Activated CD4-positive, alpha-beta T cell treated with anti-CD3 and anti-CD28 coated beads, Interleukin-2, amount 10 ng/mL, durations not matched to agents 7 days and 5 days (primary cell): Measurements from ENCODE around the gene CIAO3. TPM values are rescaled to one million over a fixed set of nuclear protein-coding genes. Genes with fewer than 3 reads are reported as not detected.

ENCODE experiments used
- CTCF ChIA-PET: fragments of 350-600 bp; sonication (Branson Sonifier 250); formaldehyde crosslinking; loops from one replicate; lab custom pipeline; 2021; ENCODE audit warnings: antibody characterized with exemption; lab: Charles Lee
- POLR2A ChIA-PET: fragments of 350-600 bp; sonication (Branson Sonifier 250); formaldehyde crosslinking; loops from one replicate; lab custom pipeline; 2021; ENCODE audit warnings: antibody characterized with exemption; lab: Charles Lee
- DNase-seq: peaks from one replicate; pipeline ENCODE4 v3.0.0-alpha.2; 2020
- H3K27ac Mint-ChIP-seq: one replicate; pipeline ENCODE4 v1.8.0; 2021; ENCODE audit warnings: mild to moderate bottlenecking, moderate library complexity, mixed read lengths
- H3K27me3 Mint-ChIP-seq: one replicate; pipeline ENCODE4 v1.8.0; 2021; ENCODE audit warnings: mixed read lengths
- H3K36me3 Mint-ChIP-seq: one replicate; pipeline ENCODE4 v1.8.0; 2021; ENCODE audit warnings: low read depth, mixed read lengths
- H3K4me1 Mint-ChIP-seq: one replicate; pipeline ENCODE4 v1.8.0; 2021; ENCODE audit warnings: mixed read lengths
- H3K4me3 Mint-ChIP-seq: one replicate; pipeline ENCODE4 v1.8.0; 2021; ENCODE audit warnings: mild to moderate bottlenecking, moderate library complexity, mixed read lengths
- H3K9me3 Mint-ChIP-seq: one replicate; pipeline ENCODE4 v1.8.0; 2021; ENCODE audit warnings: mixed read lengths
- total RNA-seq, 2 experiments: library from RNA; stranded (reverse); gene quantifications; one replicate each; pipeline ENCODE4 v1.2.3, GENCODE V29; 2021

Gene CIAO3
- total RNA-seq, 2 experiments from 2014 or later, result 39.5 to 39.9 TPM

DNA sequence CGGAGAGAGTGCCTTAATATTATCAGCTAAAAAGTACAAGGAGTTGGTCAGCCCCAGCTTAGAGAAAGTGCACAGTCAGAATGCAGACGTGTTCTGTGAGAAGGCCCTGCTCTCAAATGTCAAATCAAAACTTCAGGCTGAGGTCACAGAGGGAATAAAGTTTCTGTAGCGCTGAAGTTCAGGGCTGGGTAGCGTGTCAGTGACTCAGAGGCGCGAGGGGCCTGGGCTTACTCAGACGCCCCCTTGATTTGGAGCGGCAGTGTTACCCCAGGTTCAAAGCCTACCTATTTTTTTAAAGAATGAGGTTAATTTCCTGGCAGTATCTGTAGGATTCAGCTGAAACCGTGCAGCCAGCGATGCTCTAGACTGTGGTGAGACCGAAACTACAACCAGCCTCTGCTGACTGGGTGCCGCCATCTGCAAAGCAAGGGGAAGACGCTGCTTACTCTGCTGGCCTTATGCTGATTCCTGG is 4.8 kb downstream of the CIAO3 start:
- Mint-ChIP-seq H3K27me3 (no peaks in the 10 kb centered on the region), H3K9me3 (no peaks in the 10 kb centered on the region), H3K27ac (peak overlapping the region; percentile 36), H3K36me3 (peaks cover 14% of the 10 kb centered on the region), H3K4me1 (peaks cover 28% of the 10 kb centered on the region), H3K4me3 (no peak overlapping the region)
- ChIA-PET CTCF (interaction anchor here (0.7 to 2.1 kb wide), 5 partner anchors 9 to 50 kb away, joined by 3 to 9 read pairs (median 3); partner anchors contain the start of genes ANTKMT, CCDC78 and HAGHL), POLR2A (interaction anchor here (0.7 kb wide), 1 partner anchor 51 kb away, joined by 7 read pairs; no protein-coding TSS in a partner anchor)
- DNase-seq, result peak; percentile 43

- no peaks in the 10 kb centered on the region for H3K9me3 Mint-ChIP-seq
- CTCF ChIA-PET, result interaction anchor here (1.2 to 2.1 kb wide), 4 partner anchors 9 to 51 kb away, joined by 3 to 9 read pairs (median 5); partner anchors contain the start of genes ANTKMT, CCDC78 and HAGHL
- H3K27me3 Mint-ChIP-seq, result no peaks in the 10 kb centered on the region
- no peak overlapping the region for H3K4me3 Mint-ChIP-seq
- no peak for DNase-seq
- peaks cover 14% of the 10 kb centered on the region for H3K36me3 Mint-ChIP-seq
- peaks cover 28% of the 10 kb centered on the region for H3K4me1 Mint-ChIP-seq
- POLR2A ChIA-PET, result no interaction called here
- no peak overlapping the region for H3K27ac Mint-ChIP-seq
These were observed 5.6 kb downstream of the CIAO3 start for GRCh38 chr16:734981-735881.

DNA sequence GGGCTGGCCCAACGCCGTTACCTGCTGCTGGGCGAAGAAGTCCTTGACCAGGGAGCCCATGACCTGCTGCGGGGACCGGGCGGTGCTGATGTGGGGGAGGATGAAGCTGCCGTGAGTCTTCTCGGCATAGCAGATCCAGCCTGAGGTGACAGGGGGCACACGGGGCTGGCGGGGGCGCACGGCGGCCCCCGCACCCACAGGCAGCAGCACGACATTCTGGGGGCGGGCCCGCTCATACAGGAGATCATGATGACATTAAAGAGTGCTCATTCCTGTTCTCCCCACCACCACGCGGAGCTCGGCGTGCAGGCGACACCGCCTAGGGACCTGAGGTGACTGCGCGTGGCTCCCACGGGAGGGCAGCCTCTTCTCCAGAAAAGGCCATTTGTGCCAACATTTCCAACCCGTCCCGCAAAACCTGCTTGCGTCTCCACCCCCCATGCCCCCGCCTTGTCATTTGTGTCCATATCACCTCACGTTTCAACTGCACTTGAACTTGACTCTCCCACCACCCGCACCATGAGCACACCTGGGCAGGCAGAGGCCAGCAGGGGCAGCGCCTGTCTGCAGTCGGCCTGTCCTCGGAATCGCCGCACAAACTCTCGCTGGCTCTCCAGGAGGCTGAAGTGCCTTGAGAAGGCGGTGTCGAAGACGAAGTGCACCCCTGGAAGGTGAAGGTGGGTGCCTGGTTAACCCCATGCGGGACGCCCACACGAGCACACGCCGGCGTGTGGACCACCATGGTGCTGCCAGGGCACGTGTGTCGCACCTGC is 6.4 kb downstream of the CIAO3 start:
- peaks cover 14% of the 10 kb centered on the region for H3K36me3 Mint-ChIP-seq
- CTCF ChIA-PET, result no interaction called here
- H3K9me3 Mint-ChIP-seq, result no peaks in the 10 kb centered on the region
- H3K27ac Mint-ChIP-seq, result no peak overlapping the region
- POLR2A ChIA-PET, result no interaction called here
- no peak for DNase-seq
- no peaks in the 10 kb centered on the region for H3K27me3 Mint-ChIP-seq
- peaks cover 23% of the 10 kb centered on the region for H3K4me1 Mint-ChIP-seq
- no peak overlapping the region for H3K4me3 Mint-ChIP-seq

- Mint-ChIP-seq H3K9me3 (no peaks in the 10 kb centered on the region), H3K36me3 (peaks cover 14% of the 10 kb centered on the region), H3K27me3 (no peaks in the 10 kb centered on the region), H3K4me1 (peaks cover 20% of the 10 kb centered on the region), H3K27ac (no peak overlapping the region), H3K4me3 (no peak overlapping the region)
- POLR2A ChIA-PET, result no interaction called here
- CTCF ChIA-PET, result interaction anchor here (1.6 kb wide), 1 partner anchor 30 kb away, joined by 5 read pairs; no protein-coding TSS in a partner anchor
- no peak for DNase-seq
These were observed 7.2 kb downstream of the CIAO3 start for GRCh38 chr16:733382-734207.

DNA sequence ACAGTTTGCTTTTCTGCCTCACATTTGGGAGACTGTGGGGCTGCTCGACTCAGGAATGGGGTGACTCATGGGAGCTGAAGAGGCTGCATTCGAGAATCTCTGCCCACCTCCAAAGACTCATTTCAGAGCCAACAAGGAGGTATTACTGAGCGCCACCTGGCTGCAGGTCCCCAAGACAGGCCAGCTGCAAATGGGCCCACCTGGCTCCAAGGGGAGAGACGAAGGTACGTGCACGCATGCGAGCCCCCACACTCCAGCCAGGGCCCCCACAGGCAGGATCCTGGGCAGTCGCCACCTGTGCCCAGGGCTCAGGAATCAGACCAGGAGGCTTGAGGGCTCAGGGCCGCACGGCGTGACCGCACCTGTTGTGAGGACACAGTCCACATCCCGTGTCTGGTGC is 7.9 kb downstream of the CIAO3 start:
- ChIA-PET POLR2A (no interaction called here), CTCF (interaction anchor here (1.6 kb wide), 1 partner anchor 29 kb away, joined by 5 read pairs; no protein-coding TSS in a partner anchor)
- no peak for DNase-seq
- Mint-ChIP-seq H3K4me3 (no peak overlapping the region), H3K9me3 (no peaks in the 10 kb centered on the region), H3K27me3 (no peaks in the 10 kb centered on the region), H3K27ac (no peak overlapping the region), H3K36me3 (peaks cover 12% of the 10 kb centered on the region), H3K4me1 (peaks cover 18% of the 10 kb centered on the region)

DNA sequence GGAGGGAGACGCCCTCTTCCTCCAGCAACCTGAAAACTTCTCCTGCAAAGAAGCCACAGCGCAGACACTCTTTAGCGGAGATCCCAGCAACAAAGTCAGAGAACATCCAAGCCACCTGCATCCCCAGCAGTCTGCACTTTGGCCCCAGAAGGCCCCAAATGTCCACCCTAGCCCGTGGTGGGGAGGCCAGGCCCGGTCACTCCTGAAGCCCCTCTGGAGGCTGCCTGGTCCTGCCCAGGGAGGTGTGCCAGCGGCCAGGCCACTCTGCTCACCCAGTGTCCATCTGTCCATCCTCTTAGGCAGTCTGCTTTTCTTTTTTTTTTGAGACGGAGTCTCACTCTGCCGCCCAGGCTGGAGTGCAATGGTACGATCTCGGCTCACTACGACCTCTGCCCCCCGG is 8.5 kb downstream of the CIAO3 start:
- Mint-ChIP-seq H3K27ac (no peak overlapping the region), H3K4me3 (no peak overlapping the region), H3K4me1 (peaks cover 12% of the 10 kb centered on the region), H3K9me3 (no peaks in the 10 kb centered on the region), H3K27me3 (no peaks in the 10 kb centered on the region), H3K36me3 (peaks cover 9% of the 10 kb centered on the region)
- ChIA-PET CTCF (interaction anchor here (1.6 kb wide), 1 partner anchor 28 kb away, joined by 5 read pairs; no protein-coding TSS in a partner anchor), POLR2A (no interaction called here)
- no peak for DNase-seq

- DNase-seq, result no peak
- ChIA-PET CTCF (interaction anchor here (0.9 to 1.2 kb wide), 3 partner anchors 19 to 389 kb away, joined by 3 read pairs; no protein-coding TSS in a partner anchor), POLR2A (no interaction called here)
- Mint-ChIP-seq H3K36me3 (peaks cover 5% of the 10 kb centered on the region), H3K27me3 (no peaks in the 10 kb centered on the region), H3K27ac (no peak overlapping the region), H3K9me3 (no peaks in the 10 kb centered on the region), H3K4me1 (peaks cover 7% of the 10 kb centered on the region), H3K4me3 (no peak overlapping the region)
These were observed 9.9 kb downstream of the CIAO3 start for GRCh38 chr16:730666-731509.

DNA sequence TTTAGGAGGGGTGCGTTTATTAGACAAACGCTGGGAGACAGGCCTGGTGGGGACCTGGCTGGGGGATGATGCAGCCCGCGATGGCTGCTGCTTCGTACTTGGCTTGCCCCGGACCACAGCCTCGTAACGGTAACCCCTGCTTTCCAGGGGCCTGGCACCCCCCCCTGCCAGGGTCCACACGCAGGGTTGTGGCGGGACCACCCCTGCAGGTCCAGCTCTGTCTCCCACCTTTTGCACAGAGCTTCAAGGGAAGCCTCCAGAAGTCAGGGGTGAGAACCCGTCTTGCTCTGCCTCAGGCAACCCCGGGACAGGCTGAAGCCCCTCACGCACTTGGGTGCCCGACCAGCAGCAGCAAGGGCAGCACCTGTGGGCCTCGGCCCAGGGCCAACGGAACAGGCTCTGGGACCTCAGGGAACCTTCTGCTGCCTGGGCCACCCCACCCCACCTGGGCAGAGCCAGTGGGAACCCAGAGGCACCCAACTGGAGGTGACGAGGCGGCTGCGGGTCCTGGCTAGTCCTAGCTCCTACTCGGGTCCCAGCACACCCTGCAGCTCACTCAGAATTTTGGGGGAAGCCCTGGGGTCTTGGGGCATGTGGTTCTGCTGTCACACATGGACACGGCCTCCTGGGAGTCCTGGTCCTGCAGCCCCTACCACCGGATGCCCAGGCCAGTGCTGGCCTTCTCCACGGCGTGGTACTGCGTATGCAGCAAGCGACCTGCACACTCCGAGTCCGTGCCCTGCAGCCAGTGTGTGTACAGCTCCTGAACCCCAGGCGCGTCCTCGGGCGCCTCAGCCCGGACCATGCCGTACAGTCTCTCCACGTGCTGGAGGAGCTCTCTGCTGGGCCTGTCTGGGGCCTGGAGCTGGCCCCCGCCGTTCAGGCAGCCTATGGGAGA is 10.8 kb downstream of the CIAO3 start:
- CTCF ChIA-PET, result interaction anchor here (0.6 to 1.2 kb wide), 5 partner anchors 11 to 1456 kb away, joined by 3 to 5 read pairs (median 3); partner anchors contain the start of gene CIAO3
- Mint-ChIP-seq H3K4me1 (no peaks in the 10 kb centered on the region), H3K27me3 (no peaks in the 10 kb centered on the region), H3K27ac (no peak overlapping the region), H3K4me3 (no peak overlapping the region), H3K9me3 (no peaks in the 10 kb centered on the region), H3K36me3 (no peaks in the 10 kb centered on the region)
- DNase-seq, result no peak
- POLR2A ChIA-PET, result no interaction called here

DNA sequence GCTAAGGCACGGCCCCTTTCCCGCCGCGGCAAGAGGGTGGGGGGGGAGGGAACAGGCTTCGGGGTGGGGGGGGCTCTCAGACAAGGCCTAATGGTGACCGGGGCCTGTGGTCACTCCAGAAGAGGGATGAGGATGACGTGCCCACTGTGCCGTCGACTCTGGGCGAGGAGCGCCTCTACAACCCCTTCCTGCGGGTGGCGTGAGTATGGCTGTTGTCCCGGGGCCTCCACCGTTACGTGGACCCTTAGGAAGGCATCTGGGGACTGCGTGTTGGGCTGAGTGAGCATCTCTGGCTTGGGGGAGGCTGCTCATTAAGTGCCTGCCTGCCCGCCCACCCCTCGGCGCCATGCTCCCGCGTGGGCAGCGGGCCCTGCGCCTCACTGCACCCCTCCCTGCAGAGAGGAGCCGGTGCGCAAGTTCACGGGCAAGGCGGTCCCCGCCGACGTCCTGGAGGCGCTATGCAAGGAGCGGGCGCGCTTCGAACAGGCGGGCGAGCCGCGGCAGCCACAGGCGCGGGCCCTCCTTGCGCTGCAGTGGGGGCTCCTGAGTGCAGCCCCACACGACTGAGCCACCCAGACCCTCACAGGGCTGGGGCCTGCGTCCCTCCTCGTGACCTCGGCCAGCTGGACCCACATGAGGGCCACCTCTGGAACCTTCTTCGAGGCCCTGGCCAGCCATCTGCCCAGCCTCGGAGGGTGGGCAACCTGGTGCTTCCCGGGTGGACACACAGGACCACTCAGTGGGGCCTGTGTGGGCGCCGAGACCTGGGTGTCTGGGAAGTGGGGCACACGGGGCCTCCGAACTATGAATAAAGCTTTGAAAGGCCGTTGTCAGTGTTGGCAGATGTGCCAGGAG is 11.7 kb downstream of the CIAO3 start:
- no peak overlapping the region for H3K4me3 Mint-ChIP-seq
- no peaks in the 10 kb centered on the region for H3K4me1 Mint-ChIP-seq
- H3K36me3 Mint-ChIP-seq, result no peaks in the 10 kb centered on the region
- no peak overlapping the region for H3K27ac Mint-ChIP-seq
- no peaks in the 10 kb centered on the region for H3K27me3 Mint-ChIP-seq
- H3K9me3 Mint-ChIP-seq, result no peaks in the 10 kb centered on the region
- CTCF ChIA-PET, result interaction anchor here (0.6 to 0.9 kb wide), 2 partner anchors 12 to 1456 kb away, joined by 3 to 5 read pairs; partner anchors contain the start of gene CIAO3
- POLR2A ChIA-PET, result no interaction called here
- no peak for DNase-seq
